H1 (cell line): ENCODE results near the gene SLC22A15. TPM values are rescaled to one million over a fixed set of nuclear protein-coding genes. Genes with fewer than 3 reads are reported as not detected.

Experiments
- CTCF ChIA-PET: fragments of 300-600 bp; sonication (Branson Sonifier 250); formaldehyde crosslinking; loops from one replicate; lab custom pipeline; 2021; ENCODE audit not compliant: partially characterized antibody; lab: Charles Lee
- POLR2A ChIA-PET: fragments of 300-600 bp; sonication (Branson Sonifier 250); formaldehyde crosslinking; loops from one replicate; lab custom pipeline; 2021; ENCODE audit warnings: inconsistent platforms; ENCODE audit not compliant: partially characterized antibody; lab: Charles Lee
- DNase-seq, 2 experiments: peaks; one replicate each; pipeline versions ENCODE4 v3.0.0 to v3.0.0-alpha.2; 2010 to 2022; ENCODE audit warnings: low spot score in 2 of 2, low read depth in 1 of 2, mixed read lengths in 1 of 2
- FAIRE-seq: peaks from 2 replicates; lab custom pipeline; 2011; peaks lifted over from hg19 to GRCh38; lab: Jason Lieb, UNC
- H2AFZ ChIP-seq: 2 replicates; pipeline ENCODE4 v1.8.1; 2012; ENCODE audit warnings: low read length, inconsistent platforms
- H2AK5ac ChIP-seq: 2 replicates; pipeline ENCODE4 v1.6.1; 2013; ENCODE audit warnings: low read depth, low read length
- H2BK120ac ChIP-seq: replicated peaks from 2 replicates; pipeline ENCODE3; 2013; ENCODE audit warnings: low read depth, low read length, inconsistent platforms
- H2BK12ac ChIP-seq: 2 replicates; pipeline ENCODE4 v1.6.1; 2013; ENCODE audit warnings: low read depth, low read length
- H2BK15ac ChIP-seq: 2 replicates; pipeline ENCODE4 v1.6.1; 2013; ENCODE audit warnings: low read length
- H2BK20ac ChIP-seq: 2 replicates; pipeline ENCODE4 v1.6.1; 2013; ENCODE audit warnings: low read length
- H2BK5ac ChIP-seq: 2 replicates; pipeline ENCODE4 v1.6.1; 2013; ENCODE audit warnings: low read depth, low read length
- H3K14ac ChIP-seq: 2 replicates; pipeline ENCODE4 v1.6.1; 2013; ENCODE audit warnings: inconsistent platforms; ENCODE audit not compliant: insufficient read length
- H3K18ac ChIP-seq: 2 replicates; pipeline ENCODE4 v1.6.1; 2013; ENCODE audit warnings: low read length; ENCODE audit errors: extremely low read depth
- H3K23ac ChIP-seq: 2 replicates; pipeline ENCODE4 v1.6.1; 2013; ENCODE audit warnings: inconsistent platforms; ENCODE audit not compliant: insufficient read length
- H3K23me2 ChIP-seq: 2 replicates; pipeline ENCODE4 v1.6.1; 2013; ENCODE audit warnings: low read depth, low read length
- H3K27ac ChIP-seq: 2 replicates; pipeline ENCODE4 v1.6.1; 2011; ENCODE audit warnings: low read depth, low read length, inconsistent platforms
- H3K27me3 ChIP-seq, 4 experiments: replicated peaks in 1 of 4; 1 replicate in 1 of 4; 2 replicates in 3 of 4; pipeline versions ENCODE4 v1.6.1 to v1.8.1; 2011 to 2013; ENCODE audit warnings: low read length in 3 of 4, mild to moderate bottlenecking in 3 of 4, inconsistent platforms in 2 of 4, mixed read lengths in 2 of 4, moderate library complexity in 1 of 4; ENCODE audit not compliant: control insufficient read depth in 3 of 4, insufficient read depth in 3 of 4; ENCODE audit errors: extremely low read depth in 1 of 4
- H3K36me3 ChIP-seq, 4 experiments: 2 replicates each; pipeline versions ENCODE4 v1.6.1 to v1.8.1; 2011 to 2013; ENCODE audit warnings: mild to moderate bottlenecking in 4 of 4, low read length in 3 of 4, moderate library complexity in 2 of 4, control low read depth in 1 of 4, inconsistent platforms in 1 of 4; ENCODE audit not compliant: insufficient read depth in 4 of 4, control insufficient read depth in 2 of 4
- H3K4ac ChIP-seq: replicated peaks from 2 replicates; pipeline ENCODE3; 2013; ENCODE audit warnings: low read length, low read depth, mixed read lengths, inconsistent platforms; ENCODE audit not compliant: insufficient read length
- H3K4me1 ChIP-seq, 4 experiments: replicated peaks in 1 of 4; 1 replicate in 1 of 4; 2 replicates in 3 of 4; pipeline versions ENCODE4 v1.6.1 to v1.8.1; 2011 to 2013; ENCODE audit warnings: low read length in 3 of 4, inconsistent platforms in 2 of 4, mixed read lengths in 1 of 4; ENCODE audit not compliant: insufficient read depth in 4 of 4, control insufficient read depth in 3 of 4
- H3K4me2 ChIP-seq, 2 experiments: 2 replicates each; pipeline versions ENCODE4 v1.6.1 to v1.8.1; 2011 to 2013; ENCODE audit warnings: low read depth in 2 of 2, low read length in 2 of 2, control low read depth in 1 of 2, inconsistent platforms in 1 of 2, mild to moderate bottlenecking in 1 of 2; ENCODE audit not compliant: insufficient read depth in 1 of 2
- H3K4me3 ChIP-seq, 4 experiments: fragments of 200-600, 300-600 bp in 1 of 4; sonication (generic), shearing (Covaris generic), sonication (Bioruptor Twin) in 1 of 4; 2 replicates each; pipeline versions ENCODE4 v1.5.1 to v1.8.1; 2011 to 2016; ENCODE audit warnings: low read length in 4 of 4, low read depth in 3 of 4, control low read depth in 2 of 4, inconsistent platforms in 2 of 4, mild to moderate bottlenecking in 2 of 4, mixed read lengths in 1 of 4, moderate library complexity in 1 of 4; ENCODE audit not compliant: insufficient read depth in 2 of 4; ENCODE audit errors: extremely low read depth in 1 of 4
- H3K56ac ChIP-seq: replicated peaks from 2 replicates; pipeline ENCODE3; 2013; ENCODE audit warnings: low read depth, mild to moderate bottlenecking, mixed read lengths, low read length, inconsistent platforms; ENCODE audit not compliant: insufficient read length
- H3K79me1 ChIP-seq: 2 replicates; pipeline ENCODE4 v1.6.1; 2013; ENCODE audit warnings: low read depth, low read length, control low read depth
- H3K79me2 ChIP-seq, 2 experiments: 2 replicates each; pipeline versions ENCODE4 v1.6.1 to v1.8.1; 2012 to 2013; ENCODE audit warnings: low read length in 2 of 2, mild to moderate bottlenecking in 2 of 2, inconsistent platforms in 1 of 2; ENCODE audit not compliant: insufficient read depth in 2 of 2, control insufficient read depth in 1 of 2
- H3K9ac ChIP-seq, 4 experiments: replicated peaks in 1 of 4; 1 replicate in 1 of 4; 2 replicates in 3 of 4; pipeline versions ENCODE4 v1.6.1 to v1.8.1; 2011 to 2013; ENCODE audit warnings: low read depth in 3 of 4, low read length in 3 of 4, control low read depth in 2 of 4, mild to moderate bottlenecking in 2 of 4, moderate library complexity in 2 of 4, inconsistent platforms in 1 of 4; ENCODE audit errors: extremely low read depth in 1 of 4
- H3K9me3 ChIP-seq, 2 experiments: 2 replicates each; pipeline versions ENCODE4 v1.6.1 to v1.8.1; 2012 to 2013; ENCODE audit warnings: mild to moderate bottlenecking in 2 of 2, moderate library complexity in 2 of 2, control low read depth in 1 of 2, inconsistent platforms in 1 of 2, low read depth in 1 of 2, low read length in 1 of 2, mixed read lengths in 1 of 2; ENCODE audit not compliant: insufficient read depth in 2 of 2
- H4K20me1 ChIP-seq, 2 experiments: replicated peaks in 1 of 2; 2 replicates each; pipeline versions ENCODE3 to v1.8.1; 2011 to 2013; ENCODE audit warnings: inconsistent platforms in 2 of 2, low read length in 2 of 2, mild to moderate bottlenecking in 1 of 2; ENCODE audit not compliant: insufficient read depth in 2 of 2, control insufficient read depth in 1 of 2
- H4K5ac ChIP-seq: 2 replicates; pipeline ENCODE4 v1.6.1; 2013; ENCODE audit warnings: low read length, low read depth, mixed read lengths, inconsistent platforms; ENCODE audit not compliant: insufficient read length
- H4K8ac ChIP-seq: 2 replicates; pipeline ENCODE4 v1.8.0; 2013; ENCODE audit warnings: mild to moderate bottlenecking, moderate library complexity, low read length, inconsistent platforms; ENCODE audit not compliant: insufficient read depth; ENCODE audit errors: extremely low read depth
- H4K91ac ChIP-seq: replicated peaks from 2 replicates; pipeline ENCODE3; 2013; ENCODE audit warnings: low read length, mixed read lengths, inconsistent platforms; ENCODE audit not compliant: insufficient read length
- BACH1 ChIP-seq: IDR thresholded peaks from 2 replicates; pipeline ENCODE4 v1.6.1; 2012; ENCODE audit warnings: low read length, improper control_type of control experiment
- CHD2 ChIP-seq: IDR thresholded peaks from 2 replicates; pipeline ENCODE4 v1.6.1; 2012; ENCODE audit warnings: low read length, improper control_type of control experiment
- KDM4A ChIP-seq: IDR thresholded peaks from one replicate; pipeline ENCODE4 v1.7.1; 2012; ENCODE audit warnings: low read depth, mild to moderate bottlenecking, moderate library complexity, low read length, inconsistent platforms; ENCODE audit not compliant: severe bottlenecking
- POU5F1 ChIP-seq: IDR thresholded peaks from 2 replicates; pipeline ENCODE4 v1.6.1; 2011; ENCODE audit warnings: low read depth, mild to moderate bottlenecking, low read length, moderate library complexity
- RNF2 ChIP-seq: fragments of 200-900, 300-1000 bp; sonication (generic); IDR thresholded peaks from 2 replicates; pipeline ENCODE4 v1.7.1; 2016; ENCODE audit warnings: borderline replicate concordance, low read depth, mild to moderate bottlenecking, antibody characterized with exemption, low read length; ENCODE audit not compliant: poor library complexity, severe bottlenecking; ENCODE audit errors: missing control alignments
- SRF ChIP-seq: IDR thresholded peaks from 2 replicates; pipeline ENCODE4 v1.6.1; 2011; ENCODE audit warnings: mild to moderate bottlenecking, low read depth, low read length, moderate library complexity
- TAF7 ChIP-seq: optimal IDR thresholded peaks from 2 replicates; pipeline ENCODE3; 2011; ENCODE audit warnings: low read depth, mild to moderate bottlenecking, inconsistent platforms, low read length, moderate library complexity, borderline replicate concordance
- USF2 ChIP-seq: IDR thresholded peaks from 2 replicates; pipeline ENCODE4 v1.6.1; 2011; ENCODE audit warnings: low read length, improper control_type of control experiment
- WGBS, 2 experiments: shearing (Covaris generic) in 1 of 2; methylation state at CpG; one replicate each; pipeline versions ENCODE4 v1.1.6 to v1.1.7; 2013 to 2015; ENCODE audit warnings: low lambda C conversion rate in 2 of 2, mixed read lengths in 2 of 2, inconsistent platforms in 1 of 2, low coverage in 1 of 2, missing lambda C conversion rate in 1 of 2; ENCODE audit not compliant: insufficient replicate concordance in 2 of 2, insufficient coverage in 1 of 2, insufficient read length in 1 of 2; ENCODE audit errors: extremely low coverage in 1 of 2, missing lambda C conversion rate in 1 of 2; 5-methylcytosine and 5-hydroxymethylcytosine counted together
- polyA plus RNA-seq, 7 experiments: library from polyadenylated mRNA; depleted of rRNA in 3 of 7; stranded (reverse) in 5 of 7; unstranded in 2 of 7; fragments of >200 nt in 5 of 7; fragments of 200-250 nt in 2 of 7; gene quantifications; 1 replicate in 5 of 7; 2 replicates in 1 of 7; 4 replicates in 1 of 7; pipeline versions ENCODE4 v1.2.1 to v1.2.3, GENCODE V29; 2011 to 2013; ENCODE audit warnings: missing spikeins in 2 of 7, mixed read lengths in 2 of 7
- total RNA-seq: library from RNA; stranded (reverse); fragmentation: NEBNext Ultra II Directional; extraction: Animal tissue kit (Norgen Biotek cat#: 25700); gene quantifications from 2 replicates; pipeline ENCODE4 v1.2.1, GENCODE V29; 2021

Gene SLC22A15
- total and polyA plus RNA-seq, 2 of the 8 experiments (the other 6 are each of a cell fraction or from before 2014, with no cell fraction given), result 3.2 to 3.3 TPM

GRCh38 chr1:116018007-116018406, 41.7 kb downstream of the SLC22A15 start:
- Histone ChIP-seq H3K9ac (no peak overlapping the region), H3K9me3 (no peaks in the 10 kb centered on the region), H3K79me2 (no peaks in the 10 kb centered on the region), H3K4me3 (no peak overlapping the region), H3K4ac (no peak overlapping the region), H4K91ac (no peak overlapping the region), H3K27me3 (no peaks in the 10 kb centered on the region), H4K5ac (no peak overlapping the region), H3K4me2 (no peak overlapping the region), H3K36me3 (peaks cover 0 to 2% (median 0%) of the 10 kb centered on the region in 4 experiments; a peak in 2 of 8 replicates), H3K27ac (no peak overlapping the region), H2AFZ (no peak overlapping the region), H3K14ac (no peak overlapping the region), H3K23me2 (no peaks in the 10 kb centered on the region), H2BK120ac (no peak overlapping the region), H3K4me1 (no peaks in the 10 kb centered on the region), H3K23ac (no peak overlapping the region), H2AK5ac (no peak overlapping the region), H2BK5ac (no peak overlapping the region), H4K8ac (no peak overlapping the region), H4K20me1 (no peaks in the 10 kb centered on the region), H2BK15ac (no peak overlapping the region), H2BK20ac (no peak overlapping the region), H3K79me1 (no peaks in the 10 kb centered on the region), H2BK12ac (no peak overlapping the region), H3K18ac (no peak overlapping the region), H3K56ac (no peak overlapping the region)
- WGBS, 2 experiments, result 92% methylated on average over 5 of the region's 5 CpGs; no CpG with 5 or more reads in 1 of the 2 experiments
- ChIA-PET CTCF (interaction anchor here (0.9 kb wide), 1 partner anchor 56 kb away, joined by 3 read pairs; no protein-coding TSS in a partner anchor), POLR2A (no interaction called here)
- DNase-seq (no peak), FAIRE-seq (no peak)
- TF ChIP-seq SRF (no peak), CHD2 (no peak), POU5F1 (no peak), KDM4A (no peak), BACH1 (no peak), USF2 (no peak), TAF7 (no peak), RNF2 (no peak)
